GM19467 (cell line): ENCODE data around the gene COL23A1.

Source experiments
- ATAC-seq: cut with Tn5 transposase; IDR thresholded peaks from one replicate; pipeline ENCODE4 v1.9.1; 2021; ENCODE audit warnings: mild to moderate bottlenecking, moderate library complexity; ENCODE audit not compliant: unreplicated experiment

The COL23A1 gene

DNA sequence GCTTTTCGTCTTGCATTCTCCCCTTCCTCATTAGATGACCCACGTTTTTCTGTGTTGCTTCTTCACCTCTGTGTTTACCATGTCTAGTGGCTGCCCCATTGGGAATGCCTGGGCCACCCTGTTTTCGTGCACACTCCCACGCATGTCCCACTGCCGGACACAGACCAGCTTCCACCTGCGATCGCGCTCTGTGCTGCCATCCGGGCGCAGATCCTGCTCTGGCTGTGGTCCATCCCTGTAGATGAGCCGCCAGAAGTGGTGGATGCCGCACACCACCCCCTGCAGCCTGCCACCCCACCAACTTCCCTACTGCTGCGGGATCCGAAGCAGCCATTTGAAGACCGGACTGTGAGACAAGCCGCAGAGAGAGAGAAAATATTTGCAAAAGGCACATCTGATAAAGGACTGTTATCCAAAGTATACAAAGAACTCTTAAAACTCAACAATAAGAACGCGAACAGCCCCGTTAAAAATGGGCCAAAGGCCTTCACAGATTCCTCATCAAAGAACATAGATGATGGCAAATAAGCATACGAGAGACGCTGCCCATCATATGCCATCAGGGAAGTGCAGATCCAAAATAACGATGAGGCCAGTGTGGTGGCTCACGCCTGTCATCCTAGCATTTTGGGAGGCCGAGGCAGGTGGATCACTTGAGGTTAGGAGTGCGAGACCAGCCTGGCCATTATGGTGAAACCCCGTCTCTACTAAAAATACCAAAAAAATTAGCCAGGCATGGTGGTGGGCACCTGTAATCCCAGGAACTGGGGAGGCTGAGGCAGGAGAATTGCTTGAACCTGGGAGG, 163.7 kb downstream of the COL23A1 start:
- ATAC-seq = no peak

DNA sequence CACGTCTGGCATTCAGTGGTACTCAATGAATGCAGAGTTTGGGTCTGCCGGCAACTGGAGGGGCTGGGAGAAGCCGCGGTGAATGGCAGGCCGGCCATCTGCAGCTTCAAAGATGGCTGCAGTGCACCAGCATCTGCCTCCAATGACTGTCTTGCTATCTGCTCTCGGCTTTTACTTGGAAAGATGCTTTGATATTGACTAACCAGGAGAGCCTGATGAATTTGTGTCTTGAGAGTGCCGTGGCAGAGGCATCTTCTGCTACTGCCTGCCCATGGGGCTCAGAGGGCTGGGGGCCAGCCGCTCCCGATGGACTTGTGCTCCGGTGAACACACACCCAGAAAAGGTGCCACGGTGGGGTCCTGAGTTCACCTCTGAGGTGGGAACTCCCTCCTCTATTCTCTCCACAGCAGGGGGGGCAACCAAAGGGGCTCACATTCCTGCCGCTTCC, 164.5 kb downstream of the COL23A1 start:
- no peak for ATAC-seq

DNA sequence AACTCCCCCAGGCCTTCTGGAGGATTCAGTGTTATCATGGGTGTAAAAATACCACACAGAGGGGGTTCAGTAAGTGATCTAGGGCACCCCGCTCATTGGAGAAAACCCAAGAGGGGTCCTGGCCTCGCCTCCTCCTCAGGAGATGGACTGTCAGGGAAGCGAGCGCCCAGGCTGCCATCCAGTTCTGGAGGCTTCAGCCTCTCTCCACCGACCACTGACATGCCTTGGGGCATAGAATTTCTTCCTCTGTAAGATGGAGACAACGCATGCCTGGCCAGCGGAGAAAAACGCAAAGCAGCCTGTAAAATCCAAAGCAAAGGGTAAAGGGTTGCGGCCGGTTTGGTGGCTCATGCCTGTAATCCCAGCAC, 165.4 kb downstream of the COL23A1 start:
- ATAC-seq = no peak

DNA sequence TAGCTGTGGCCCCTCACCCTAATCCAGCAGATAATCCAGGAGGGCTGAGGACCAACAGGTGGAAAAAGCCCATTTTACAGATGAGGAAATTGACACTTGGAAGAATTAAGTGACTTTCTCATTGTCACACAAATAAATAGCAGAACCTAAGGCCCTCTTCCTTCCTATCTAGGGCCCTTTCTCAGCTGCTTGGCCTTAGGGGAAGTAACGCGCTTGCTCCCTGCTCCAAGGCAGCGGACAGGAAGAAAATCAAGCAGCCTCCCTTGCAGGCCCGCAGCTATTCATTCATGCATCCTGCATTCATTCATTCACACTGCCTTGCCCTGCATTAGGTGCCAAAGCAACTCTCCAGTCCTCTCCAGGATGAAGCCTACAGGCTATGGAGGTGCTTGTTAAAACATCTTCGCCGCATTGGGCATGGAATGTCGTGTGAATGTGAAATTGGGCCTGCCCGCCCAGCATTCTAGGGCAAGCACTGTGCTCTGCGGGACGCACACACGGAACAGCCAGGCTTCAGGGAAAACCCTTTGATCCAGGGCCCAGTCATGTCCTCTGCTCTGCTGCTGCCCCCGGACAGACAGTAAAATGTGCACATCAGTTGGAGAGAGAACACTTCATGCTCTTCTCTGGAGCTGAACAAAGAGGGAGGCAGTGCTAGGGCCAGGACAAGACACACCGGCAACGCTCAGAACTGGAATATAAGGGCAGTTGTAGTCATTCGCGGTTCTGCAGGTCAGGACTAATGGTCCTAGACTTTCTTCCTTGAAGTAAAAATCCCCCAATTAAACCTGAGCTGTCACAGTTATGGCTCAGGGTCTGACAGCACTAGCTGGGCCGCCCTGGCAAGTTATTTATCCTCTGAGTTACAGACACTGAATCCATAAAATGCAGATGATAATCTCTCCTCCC, 166.0 kb downstream of the COL23A1 start:
- no peak for ATAC-seq

DNA sequence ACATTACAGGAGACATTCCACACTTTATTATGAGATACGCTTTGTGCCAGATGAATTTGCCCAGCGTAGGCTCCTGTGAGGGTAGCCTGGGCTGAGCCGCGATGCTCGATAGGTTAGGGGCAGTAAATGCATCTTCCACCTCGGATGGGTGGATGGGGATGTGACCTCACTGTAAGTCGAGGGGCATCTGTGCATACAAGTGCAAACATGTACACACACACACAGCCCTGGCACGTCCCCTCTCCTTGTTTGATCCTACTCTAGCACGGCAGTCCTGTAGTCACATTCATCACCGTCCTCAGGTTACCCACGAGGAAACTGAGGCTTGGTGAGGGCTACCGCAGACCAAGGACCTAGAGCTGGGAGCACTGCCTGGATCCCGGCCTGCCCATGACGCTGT, 166.8 kb downstream of the COL23A1 start:
- no peak for ATAC-seq

DNA sequence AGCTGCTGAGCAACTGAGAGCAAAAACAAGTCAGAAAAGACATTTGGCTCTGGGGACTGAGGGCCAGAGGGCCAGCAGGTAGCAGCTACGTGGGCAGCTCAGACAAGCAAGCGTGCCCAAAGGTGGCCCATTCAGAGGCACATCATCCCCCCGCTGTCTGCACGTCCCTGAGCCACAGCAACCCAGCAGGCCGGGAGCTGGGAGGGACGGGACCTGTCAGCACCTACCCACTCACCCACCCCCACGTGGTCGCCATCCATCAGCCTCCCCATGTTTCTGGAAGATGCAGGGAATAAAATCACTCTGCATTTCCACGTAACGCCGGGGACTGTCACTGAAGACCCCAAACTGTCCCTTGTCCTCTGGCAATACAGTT, 167.8 kb downstream of the COL23A1 start:
- no peak for ATAC-seq

DNA sequence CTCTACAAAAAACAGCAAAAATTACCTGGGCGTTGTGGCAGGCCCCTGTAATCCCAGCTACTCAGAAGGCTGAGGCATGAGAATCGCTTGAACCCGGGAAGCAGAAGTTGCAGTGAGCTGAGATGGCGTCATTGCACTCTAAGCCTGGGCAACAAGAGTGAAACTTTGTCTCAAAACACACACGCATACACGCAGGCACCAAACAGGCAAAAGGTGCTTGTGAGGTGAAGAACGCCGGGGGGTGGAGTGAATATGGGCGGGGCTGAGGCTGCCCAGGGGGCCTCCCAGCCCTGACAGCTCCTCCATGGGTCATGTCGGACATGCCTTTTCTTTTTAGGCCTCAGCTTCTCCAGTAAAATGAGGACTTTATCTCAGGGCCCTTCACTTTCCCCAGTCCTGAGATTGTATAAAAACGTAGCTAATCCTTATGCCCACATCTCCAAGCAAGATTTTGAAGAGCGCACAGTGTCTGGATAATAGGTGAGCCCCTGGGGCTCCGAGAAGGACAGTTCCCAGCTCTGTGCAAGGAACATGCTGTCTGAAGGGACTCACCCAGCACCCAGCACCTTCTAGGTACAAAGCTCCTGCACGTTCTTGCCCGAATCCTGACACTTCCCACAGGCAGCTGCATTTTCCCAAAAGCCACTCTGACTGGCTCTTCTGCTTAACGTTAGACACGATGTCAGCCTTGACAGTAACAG, 168.3 kb downstream of the COL23A1 start:
- ATAC-seq = no peak

DNA sequence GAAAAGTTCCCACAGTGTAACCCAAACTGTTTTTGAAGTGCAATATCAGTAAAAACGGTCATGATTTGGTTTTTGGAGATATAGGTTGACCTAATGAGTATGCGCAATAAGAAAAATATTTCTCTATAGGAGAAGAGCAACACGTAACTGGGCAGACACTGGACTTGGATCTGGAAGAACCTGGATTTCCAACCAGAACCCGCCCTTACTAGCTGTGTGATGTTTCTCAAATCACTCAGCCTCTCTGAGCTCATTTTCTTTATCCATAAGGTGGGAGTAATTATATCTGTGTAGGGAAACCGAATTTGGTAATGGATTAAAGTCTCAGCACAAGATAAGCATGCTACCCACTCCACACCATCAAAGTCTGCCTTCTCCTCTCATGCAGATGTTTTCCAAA, 169.1 kb downstream of the COL23A1 start:
- no peak for ATAC-seq

DNA sequence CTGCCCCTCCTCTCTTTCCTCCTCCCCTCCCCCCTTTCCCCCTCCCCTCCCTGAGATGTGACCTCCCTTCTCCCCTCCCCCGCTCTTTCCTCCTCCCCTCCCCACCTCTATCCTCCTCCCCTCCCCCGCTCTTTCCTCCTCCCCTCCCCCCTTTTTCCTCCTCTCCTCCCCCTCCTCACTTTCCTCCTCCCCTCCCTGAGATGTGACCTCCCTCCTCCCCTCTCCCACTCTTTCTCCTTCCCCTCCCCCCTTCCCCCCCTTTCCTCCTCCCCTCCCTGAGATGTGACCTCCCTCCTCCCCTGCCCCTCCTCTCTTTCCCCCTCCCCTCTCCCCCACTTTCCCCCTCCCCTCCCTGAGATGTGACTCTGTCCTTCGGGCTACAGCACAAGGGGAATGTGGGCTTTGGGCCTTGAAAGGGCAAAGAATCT, 169.8 kb downstream of the COL23A1 start:
- no peak for ATAC-seq

DNA sequence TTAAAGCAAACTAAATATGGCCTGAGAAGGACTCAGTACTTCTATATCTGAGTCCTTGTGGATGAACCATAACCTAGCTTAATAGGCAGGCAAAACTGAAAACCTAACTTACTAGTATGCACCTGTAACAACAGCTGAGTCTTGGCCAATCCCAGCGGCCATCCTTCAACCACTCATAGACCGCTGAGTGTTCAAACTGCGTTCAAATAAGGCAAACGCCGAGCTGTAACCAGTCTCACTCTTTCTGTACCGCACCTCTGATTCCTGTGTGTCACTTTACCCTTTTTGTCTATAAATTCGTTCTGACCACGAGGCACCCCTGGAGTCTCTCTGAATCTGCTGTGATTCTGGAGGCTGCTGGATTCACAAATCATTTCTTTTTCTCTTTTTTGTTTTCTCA, 170.5 kb downstream of the COL23A1 start:
- no peak for ATAC-seq

DNA sequence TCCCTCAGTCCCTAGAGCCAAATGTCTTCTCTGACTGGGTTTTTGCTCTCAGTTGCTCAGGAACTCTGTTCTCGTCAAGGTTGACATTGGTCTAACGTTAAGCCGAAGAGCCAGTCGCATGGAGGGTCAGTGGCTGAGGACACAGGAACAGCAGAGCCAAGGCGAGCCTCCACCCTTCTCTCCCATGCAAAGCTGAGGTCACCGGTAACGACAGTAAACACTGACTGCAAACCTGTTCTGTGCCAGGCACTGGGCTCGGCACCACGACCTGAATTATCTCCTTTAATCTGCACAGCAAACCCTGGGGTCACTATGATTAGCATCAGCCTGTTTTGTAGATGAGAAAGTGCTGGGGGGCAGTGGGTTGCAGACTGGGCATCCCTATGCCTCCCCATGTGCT, 171.0 kb downstream of the COL23A1 start:
- ATAC-seq = no peak

DNA sequence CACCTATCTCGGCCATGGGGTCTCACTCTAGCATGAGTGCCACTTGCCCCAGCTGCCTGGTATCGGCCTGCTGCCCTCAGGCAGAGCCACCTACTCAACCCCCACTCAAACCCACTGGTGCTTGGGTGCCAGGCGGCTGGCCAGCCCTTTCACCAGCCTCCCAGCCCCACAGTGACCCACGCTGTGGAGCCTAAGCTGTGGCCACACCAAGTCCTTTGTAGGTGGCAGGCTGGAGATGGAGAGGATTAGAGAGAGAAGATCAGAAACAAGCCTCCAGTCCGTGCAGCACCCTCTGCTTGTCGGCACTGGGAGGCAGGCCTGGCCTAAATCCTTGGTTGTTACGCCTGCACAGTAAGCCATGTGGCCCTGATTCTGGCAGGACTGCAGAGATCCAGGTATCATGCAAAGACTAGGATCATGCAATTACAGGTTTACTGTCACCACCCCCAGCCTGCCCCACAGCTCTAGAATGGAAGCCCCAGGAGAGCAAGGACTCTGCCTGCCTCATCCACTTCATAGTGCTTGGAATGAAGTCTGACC, 171.7 kb downstream of the COL23A1 start:
- ATAC-seq = no peak

DNA sequence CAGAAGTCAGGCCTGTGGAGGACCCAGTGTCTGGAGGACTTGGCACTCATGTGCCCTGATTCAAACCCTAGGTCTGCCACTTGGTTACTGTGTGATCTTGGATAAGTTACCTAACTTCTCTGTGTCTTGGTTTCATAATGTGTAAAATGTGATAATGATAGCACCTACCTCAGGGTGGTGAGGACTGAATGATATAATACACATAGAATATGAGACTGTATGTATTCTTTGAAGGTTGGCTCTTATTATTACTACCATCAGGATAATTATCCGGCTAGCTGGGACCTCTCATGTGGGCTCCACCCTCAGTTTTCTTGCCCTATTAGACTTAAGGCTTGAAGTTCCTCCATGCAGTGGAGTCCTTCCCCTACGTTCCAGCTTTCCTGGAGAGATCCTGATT, 172.2 kb downstream of the COL23A1 start:
- no peak for ATAC-seq

DNA sequence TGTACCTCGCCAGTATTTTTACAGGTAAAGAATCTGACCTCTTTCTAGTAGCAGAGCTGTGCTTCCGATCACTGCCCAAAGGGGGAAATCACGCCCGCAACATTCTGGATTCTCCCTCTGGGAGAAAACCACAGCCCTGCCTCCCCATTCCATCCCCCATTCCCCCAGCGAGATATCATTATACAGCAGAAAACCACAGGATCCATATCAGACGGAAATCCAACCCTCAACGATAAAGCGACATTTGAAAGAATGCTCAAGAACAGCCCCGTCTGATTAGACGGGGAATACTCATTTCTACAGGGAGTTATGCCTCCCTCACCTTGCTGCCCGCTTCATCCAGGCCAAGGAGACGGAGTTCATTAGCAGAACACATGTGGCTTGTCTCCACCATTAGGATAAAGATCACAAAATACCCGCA, 172.8 kb downstream of the COL23A1 start:
- no peak for ATAC-seq

DNA sequence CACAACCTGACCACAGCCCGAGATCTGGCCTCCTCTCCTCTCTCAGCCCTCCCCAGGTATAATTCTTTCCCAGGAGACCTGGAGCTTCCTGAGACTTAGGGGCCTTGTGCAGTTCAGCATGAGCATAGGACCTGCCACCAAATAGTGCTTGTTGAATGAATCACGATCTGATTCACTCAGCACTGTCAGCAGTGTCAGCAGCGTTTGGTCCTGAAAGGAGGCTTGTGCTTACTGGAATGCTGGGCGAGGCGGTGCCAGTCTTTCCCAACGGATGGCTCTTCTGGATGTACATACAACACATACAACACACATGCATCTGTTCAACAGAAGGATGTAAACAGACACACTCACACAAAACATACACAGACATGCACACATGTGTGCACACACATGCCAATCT, 173.3 kb downstream of the COL23A1 start:
- no peak for ATAC-seq

DNA sequence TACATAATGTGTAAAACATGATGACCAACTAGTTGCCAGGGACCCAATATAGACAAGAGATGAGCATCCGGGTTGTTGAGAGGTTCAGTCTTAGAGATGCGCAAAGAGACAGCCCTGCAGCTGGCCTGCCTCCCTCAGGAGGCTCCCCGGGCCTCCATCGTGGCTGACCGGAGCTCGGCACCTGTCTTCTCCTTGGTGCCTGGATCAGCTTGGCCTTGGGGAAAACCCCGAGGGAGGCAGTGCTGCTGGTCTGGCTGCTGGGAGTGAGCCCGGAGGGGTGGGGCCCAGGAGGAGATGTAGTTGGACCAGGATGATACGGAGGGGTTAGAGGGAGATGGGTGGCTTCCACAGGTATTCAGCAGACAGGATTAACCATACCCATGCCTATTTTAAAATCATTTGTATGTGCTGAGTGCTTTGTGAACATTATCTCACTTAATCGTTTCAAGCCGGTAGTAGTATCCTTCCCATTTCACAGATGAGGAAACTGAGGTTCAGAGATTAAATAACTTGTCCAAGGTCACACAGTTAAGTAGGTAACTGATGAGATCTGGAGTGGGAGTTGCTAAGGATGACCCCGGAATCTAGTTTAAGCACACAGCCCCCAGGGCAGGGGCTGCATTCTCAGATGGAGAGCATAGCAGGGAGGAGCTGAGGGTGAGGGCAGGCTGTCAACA, 173.8 kb downstream of the COL23A1 start:
- no peak for ATAC-seq

DNA sequence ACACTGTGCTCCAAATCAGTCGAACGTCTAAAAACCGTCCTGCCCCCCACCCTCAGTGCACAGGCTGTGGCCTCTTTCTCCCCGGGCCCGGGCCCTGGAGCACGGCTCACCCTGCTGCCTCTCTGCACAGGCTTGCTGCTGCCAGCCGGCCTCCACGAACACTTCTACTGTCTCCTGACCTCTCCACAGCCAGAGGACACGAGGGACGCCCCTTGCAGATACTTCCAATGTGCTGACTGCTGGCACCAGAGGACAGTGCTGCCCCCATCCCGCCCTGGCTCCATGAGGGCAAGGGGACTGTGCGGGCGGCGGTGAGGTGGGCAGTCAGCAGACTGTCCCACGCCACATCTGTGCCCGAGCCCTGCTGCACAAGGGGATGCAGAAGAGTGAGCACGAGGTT, 174.8 kb downstream of the COL23A1 start:
- no peak for ATAC-seq

DNA sequence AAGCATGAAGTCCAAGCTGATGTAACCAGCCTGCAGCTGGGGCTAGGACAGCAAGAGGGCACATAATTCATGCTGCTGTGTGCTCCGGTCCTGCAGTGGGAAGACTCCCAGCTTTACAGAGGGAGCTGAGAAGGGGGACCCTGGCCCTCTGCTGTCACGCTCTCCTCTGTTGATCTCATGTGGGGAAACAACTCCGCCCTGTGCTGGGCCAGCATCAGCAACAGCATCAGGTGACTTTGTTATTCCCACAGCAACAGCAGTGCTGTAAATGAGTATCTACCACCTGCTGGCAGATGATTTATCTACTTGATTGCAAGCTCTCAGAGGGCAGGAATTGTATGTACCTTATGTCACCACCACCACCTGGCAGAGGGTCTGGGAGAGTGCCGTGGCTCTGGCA, 176.2 kb downstream of the COL23A1 start:
- ATAC-seq = no peak

DNA sequence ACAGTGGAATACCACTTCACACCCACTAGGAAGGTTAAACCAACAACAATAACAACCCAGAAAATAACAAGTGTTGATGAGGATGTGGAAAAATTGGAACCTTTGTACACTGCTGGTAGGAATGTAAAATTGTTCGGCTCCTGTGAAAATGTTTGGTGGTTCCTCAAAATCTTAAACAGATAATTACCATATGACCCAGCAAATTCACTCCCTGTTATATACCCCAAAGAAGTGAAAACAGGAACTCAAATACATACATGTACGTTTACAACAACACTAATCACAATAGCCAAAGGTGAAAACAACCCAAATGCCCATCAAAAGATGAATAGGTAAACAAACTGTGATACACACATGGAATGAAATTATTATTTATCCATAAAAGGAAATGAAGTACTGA, 179.1 kb downstream of the COL23A1 start:
- ATAC-seq = no peak

DNA sequence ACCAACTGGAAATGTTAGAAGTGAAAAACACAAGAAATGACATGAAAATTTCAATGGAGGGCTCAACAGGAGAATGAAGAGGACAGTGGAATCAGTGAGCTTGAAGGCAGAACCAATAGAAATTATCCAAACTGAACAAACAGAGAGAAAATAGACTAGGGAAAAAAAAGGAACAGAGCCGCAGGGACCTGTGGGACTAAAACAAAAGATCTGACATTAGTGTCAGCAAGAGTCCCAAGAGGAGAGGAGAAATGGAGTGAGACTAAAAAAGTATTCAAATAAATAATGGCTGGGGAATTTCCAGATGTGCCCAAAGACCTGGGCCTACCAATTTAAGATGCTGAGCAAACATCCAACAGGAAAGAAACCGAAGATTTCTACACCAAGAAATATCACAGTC, 182.5 kb downstream of the COL23A1 start:
- ATAC-seq = no peak

DNA sequence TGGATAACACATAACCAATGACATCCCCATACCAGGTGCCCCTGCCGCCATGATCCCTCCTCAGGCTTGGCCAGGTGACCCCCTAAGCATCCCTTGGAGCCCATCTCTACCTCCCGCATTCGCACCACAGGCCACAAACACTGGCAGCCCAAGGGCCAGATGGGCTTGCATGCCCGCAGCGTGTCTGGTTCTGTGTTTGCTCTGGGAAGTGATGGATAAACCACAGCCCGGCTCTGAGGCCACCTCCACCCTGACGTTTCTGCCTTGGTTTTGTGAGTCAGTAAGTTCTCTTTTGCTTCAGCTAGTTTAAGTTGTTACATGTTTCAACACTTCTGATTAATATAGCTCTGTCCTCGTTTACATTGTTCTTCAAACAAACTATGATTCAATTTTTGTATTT, 185.2 kb downstream of the COL23A1 start:
- no peak for ATAC-seq
